GM11168 (cell line): Measurements from ENCODE around the gene CHPF.

Experiments used
- in situ Hi-C: fragments of 300-500 bp; cut with MboI; formaldehyde crosslinking; loops from one replicate; pipeline ENCODE4 v1.12.0; 2022; ENCODE audit warnings: low sequenced_read_pairs; ENCODE audit not compliant: unreplicated experiment

The CHPF gene

DNA sequence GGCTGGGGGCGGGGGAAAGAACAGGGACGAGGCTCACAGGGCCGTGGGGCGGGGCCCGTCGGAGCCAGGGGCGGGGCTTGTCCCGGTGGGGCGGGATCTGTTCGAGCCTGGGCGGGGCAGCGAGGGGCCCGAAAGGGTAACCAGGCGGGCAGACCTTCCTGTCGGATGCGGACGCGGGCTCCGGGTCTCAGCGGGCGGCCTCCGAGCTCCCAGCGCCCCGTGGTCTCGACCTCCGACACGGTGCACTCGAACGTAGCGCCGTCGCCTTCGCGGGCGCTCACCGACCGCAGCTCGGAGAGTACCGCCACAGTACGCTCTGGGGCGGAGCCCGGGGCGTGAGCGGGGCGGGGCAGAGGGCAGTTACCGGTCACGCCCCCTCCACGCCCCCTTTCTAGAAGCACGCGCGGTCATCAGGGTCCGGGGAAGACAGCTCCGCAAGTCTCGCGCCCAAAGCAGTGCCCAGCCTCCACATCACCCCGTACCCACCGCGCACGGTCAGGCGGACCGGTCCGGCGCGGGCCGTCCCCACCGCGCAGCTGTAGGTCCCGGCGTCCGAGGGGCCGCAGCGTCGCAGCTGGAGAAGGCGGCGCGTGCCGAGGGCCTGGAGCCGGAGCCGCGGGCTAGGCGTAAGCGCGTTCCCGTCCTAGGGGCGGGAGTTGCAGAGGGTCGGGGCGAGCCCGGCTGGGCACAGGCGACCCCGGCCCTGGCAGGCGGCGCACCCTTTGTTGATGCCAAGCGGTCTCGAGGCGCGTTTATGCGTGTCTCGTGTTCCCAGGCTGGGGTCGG lies 9.0 kb upstream of the CHPF start:
- in situ Hi-C loops: no loop called here

DNA sequence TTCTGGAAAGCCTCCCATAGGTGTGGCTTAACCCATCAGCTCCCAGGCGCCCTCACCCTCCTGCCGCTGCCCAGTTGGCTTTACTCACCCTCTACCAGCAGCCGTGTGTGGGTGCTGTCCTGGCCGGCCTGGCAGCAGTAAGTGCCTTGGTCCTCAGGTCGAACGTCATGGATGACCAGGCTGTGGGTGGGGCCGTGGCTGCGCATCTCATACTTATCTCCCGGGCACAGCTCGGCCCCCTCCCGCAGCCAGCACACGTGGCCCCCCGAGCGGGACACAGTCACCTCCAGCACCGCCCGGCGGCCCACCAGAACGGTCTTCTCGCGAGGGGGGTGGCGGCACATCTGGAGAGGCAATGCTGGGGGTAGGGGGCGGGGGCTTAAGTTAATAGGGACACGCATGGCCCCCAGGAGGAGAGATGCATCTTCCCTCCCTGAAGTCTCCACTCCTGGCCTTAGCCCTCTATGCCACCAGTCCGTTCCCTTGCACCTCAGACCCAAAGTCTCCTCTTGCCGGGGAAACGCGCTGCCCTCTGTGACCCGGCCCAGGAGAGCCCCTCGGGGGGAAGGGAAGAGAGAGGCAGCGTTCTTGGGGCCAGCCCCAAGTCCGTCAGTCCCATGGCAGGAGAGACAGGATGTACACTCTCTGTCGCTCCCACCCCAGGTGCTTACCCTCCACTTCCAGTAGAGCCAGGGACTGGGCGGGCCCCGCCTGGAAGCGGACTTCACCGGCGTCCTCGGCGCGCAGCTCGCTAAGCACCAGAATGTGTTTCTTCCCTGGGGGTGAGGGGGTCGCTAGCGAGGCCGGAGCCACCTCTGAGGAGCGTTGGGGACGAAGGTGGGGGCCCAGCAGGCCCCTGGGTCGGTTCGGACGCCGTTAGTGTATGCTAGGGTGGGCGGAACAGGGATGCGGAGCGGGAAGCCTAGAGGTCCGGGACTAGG lies 8.1 kb upstream of the CHPF start:
- in situ Hi-C loops: no loop called here

DNA sequence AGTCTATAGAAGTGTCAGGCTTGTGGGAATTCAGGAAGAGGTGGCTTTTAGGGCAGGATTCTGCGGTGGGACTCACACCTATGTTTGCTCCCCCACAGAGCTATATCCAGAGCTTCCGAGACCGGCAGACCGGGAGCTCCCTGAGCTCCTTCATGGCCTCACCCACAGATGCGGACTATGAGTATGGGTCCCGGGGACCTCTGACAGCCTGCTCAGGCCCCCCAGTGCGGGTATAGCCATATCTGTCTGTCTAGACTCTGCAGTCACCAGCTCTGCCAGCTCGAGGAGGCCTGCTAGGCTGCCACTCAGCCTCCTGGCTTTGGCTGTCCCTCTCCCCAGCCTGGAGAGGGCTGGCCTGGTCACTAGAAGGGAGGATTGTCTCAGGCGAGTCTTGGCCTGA lies 6.0 kb upstream of the CHPF start:
- in situ Hi-C loops: loop anchor here (10.0 kb wide), 1 partner anchor 95 kb away; no protein-coding TSS in a partner anchor

DNA sequence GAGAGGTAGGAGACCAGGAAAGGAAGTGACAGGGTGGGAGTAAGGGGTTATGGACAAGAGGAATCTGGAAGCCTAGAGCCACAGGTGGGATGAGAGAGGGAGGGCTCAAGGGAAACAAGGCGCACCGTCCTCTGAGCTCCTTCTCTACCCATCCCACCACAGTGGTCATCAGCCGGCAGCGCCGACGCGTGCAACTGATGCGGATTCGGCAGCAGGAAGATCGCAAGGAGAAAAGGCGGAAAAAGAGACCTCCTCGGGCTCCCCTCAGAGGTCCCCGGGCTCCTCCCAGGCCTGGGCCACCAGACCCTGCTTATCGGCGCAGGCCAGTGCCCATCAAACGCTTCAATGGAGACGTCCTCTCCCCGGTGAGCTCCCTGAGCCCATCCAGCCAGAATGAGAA lies 5.4 kb upstream of the CHPF start:
- in situ Hi-C loops: loop anchor here (10.0 kb wide), 1 partner anchor 96 kb away; no protein-coding TSS in a partner anchor

DNA sequence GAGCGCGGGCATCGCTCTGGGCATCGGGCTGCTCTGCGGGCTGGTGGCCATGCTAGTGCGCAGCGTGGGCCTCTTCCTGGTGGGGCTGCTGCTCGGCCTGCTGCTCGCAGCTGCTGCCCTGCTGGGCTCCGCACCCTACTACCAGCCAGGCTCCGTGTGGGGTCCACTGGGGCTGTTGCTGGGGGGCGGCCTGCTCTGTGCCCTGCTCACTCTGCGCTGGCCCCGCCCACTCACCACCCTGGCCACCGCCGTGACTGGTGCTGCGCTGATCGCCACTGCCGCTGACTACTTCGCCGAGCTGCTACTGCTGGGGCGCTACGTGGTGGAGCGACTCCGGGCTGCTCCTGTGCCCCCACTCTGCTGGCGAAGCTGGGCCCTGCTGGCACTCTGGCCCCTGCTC lies 4.0 kb upstream of the CHPF start:
- in situ Hi-C loops: loop anchor here (10.0 kb wide), 1 partner anchor 97 kb away; no protein-coding TSS in a partner anchor

DNA sequence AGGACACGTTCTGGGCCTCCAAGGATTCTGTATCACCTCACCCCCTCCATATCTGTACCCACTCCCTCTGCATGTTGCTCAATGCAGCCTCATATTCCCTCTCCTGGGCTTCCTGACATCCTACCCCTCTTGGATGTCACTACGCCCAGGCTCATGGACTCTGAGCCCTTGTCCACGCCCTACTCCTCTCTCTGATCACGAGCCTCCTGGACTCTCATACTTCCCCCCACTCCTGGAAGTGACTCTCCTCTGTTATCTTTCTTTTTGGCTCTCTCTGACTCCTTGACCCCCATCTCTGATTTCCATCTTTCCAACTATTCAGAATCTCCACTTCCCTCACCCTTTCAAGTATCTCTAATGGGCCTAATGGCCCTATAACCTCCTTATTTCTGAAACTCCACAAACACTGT lies 2.3 kb upstream of the CHPF start:
- in situ Hi-C loops: loop anchor here (10.0 kb wide), 1 partner anchor 99 kb away; no protein-coding TSS in a partner anchor

DNA sequence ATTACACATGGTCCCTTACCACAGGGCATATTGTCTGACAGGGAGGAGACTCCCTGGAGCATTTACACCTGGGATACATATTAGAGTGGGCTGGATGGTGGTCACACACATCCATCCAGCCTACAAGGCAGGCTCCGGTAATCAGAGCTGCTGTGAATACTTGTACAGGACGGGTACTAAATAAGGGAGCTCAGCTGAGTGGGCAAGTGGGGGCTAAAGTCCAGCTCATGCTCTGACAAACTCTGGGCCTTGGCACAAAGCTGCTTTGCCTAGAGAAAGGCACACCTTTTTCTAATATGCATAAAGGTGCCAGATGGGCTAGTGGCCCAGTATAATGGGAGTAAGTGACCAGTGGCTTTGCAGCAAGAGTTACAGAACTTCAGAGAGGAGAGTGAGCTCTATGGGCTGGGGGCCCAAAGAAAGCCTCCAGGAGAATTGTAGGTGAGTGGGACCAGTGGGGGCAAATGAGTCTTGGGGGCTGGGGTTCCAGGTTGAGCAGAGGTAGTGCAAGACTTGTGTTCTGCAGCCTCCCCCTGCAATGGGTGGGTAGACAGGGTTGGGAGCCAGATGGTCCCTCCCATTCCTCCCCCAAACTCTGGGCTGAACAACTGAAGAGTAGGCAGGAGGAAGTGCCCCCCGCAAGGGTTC lies 1.8 kb upstream of the CHPF start:
- in situ Hi-C loops: loop anchor here (10.0 kb wide), 1 partner anchor 99 kb away; no protein-coding TSS in a partner anchor

DNA sequence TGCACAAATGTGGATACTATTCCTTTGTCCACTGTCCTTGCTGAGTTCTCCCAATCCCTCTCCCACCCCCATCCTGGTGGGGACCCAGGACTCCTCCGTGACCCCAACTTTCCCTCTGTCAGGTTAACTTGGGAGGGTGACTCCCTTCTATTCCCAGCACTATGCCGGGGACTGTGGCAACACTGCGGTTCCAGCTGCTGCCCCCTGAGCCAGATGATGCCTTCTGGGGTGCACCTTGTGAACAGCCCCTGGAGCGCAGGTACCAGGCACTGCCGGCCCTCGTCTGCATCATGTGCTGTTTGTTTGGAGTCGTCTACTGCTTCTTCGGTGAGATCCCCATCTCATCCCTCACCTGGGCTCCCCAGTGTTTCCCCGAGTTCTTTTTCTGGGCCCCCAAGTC lies 958 bp upstream of the CHPF start:
- in situ Hi-C loops: loop anchor here (10.0 kb wide), 1 partner anchor 100 kb away; no protein-coding TSS in a partner anchor

DNA sequence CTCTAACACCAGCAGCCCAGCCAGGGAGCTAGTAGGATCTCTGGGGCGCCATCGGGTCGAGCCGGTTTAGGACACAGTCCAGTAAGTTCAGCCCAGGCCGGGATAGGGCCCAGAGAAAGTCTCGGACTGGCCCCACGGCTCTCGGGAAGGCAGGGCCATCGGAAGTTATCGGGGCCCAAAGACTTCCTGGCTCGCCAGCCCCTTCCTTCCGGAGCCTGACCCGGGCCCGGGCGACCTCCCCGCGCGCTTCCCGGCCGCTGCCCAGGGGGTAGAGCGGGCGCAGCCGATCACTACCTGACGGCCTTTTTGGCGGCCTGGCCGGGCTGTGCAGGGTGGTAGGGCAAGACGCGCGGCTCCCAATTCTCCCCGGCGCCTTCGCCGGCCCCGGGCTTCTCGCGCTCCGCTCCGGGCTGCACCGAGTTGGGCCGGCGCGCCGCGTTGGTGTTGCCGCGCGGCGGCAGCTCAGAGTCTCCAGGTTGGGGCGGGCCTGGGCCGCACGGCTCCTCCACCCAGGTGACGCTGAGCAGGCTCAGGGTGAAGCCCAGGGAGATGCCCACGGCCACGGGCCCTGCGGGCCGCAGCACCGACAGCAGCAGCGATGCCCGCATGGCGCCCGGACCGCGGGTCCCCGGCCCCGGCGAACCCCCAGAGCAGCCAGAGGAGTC lies 546 bp downstream of the CHPF start:
- in situ Hi-C loops: loop anchor here (10.0 kb wide), 1 partner anchor 102 kb away; no protein-coding TSS in a partner anchor

DNA sequence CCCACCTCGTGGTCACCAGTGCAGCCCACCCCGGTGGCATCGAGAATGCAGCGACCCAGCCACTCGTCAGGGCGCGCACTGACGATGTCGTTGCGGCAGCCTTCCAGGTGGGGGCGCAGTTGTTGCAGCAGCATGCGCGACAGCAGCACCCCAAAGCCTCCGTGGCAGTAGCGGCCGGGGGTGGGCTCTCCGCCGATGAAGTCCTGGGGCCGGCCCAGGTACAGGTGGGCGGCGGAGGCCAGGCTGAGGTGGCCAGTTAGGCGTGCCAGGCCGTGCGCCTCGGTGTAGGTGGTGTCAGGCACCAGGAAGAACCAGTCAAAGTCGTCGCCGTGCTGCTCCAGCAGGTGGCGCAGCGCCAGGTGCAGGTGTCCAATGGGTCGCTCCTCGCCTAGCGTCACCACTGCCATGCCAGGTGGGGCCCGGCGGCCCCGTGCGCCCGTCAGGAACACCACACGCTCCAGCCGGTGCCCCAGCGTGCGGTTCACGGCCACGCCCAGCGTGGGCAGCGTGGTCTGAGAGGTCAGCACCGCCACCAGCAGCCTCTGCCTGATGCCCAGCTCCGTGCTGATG lies 1.9 kb downstream of the CHPF start:
- in situ Hi-C loops: loop anchor here (10.0 kb wide), 1 partner anchor 103 kb away; no protein-coding TSS in a partner anchor

DNA sequence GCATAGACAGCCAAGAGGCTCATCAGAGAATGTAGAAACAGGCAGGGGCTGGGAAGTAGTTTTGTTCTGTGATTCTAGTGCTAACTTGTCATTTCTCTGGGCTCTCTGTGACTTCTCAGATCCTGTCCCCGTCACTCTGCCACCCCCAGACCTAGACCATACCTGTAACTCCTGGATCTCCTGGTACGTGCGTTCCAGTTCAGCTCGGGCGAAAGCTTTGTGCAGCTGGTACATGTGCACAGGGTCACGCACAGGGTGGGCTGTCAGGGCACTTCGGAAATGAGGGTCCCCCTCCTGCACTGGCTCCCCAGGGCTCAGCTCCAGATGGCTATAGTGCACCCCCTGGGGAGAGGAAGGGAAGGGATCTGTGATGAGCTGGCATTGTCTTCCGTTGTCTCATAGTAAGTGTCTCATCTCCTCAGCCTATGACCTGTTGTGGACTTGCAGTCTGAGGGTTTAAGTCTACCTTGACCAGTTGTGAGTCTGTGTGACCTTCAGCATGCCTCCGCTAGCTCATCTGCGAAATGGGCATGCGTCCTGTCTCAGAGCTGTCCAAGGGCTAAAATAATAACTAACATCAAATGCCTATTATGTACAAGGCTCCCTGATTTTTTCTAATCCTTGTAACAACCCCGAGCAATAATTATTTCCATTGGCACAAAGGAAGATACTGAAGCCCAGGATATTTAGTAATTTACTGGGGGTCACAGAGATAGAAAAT lies 2.7 kb downstream of the CHPF start:
- in situ Hi-C loops: loop anchor here (10.0 kb wide), 1 partner anchor 104 kb away; no protein-coding TSS in a partner anchor

DNA sequence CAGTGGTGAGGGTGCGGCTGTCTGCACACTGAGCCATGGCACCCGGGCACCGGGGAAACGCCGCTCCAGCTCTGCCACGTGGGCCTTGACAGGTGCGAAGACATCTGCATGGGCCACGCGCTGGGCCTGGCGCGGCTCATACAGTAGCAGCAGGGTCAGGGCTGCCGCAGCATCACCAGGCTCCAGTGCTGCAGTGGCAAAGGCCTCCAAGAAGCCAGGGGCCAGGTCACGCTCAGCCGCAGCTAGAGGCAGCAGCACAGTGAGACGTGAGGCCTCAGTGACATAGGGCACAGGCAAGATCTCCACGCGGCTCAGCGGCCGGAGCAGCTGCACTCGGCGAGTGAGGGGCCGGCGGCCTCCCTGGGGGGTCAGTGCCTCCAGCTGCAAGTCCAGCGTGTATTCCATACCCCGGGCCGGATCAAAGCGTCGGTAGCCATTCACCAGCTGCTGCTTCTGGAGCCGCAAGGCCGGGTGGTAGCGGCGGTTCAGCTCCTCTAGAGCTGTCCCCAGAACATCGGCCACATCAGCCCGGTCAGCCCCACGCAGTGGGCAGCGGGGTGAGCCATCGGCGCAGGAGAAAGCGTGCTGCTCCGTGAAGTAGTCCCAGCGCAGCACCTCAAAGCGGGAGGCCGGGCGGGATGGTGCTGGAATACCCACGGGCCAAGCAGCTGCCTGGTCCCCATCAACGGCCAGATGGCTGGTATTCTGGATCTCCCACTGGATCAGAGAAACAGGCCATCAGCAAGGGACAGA lies 3.5 kb downstream of the CHPF start:
- in situ Hi-C loops: loop anchor here (10.0 kb wide), 1 partner anchor 105 kb away; no protein-coding TSS in a partner anchor

DNA sequence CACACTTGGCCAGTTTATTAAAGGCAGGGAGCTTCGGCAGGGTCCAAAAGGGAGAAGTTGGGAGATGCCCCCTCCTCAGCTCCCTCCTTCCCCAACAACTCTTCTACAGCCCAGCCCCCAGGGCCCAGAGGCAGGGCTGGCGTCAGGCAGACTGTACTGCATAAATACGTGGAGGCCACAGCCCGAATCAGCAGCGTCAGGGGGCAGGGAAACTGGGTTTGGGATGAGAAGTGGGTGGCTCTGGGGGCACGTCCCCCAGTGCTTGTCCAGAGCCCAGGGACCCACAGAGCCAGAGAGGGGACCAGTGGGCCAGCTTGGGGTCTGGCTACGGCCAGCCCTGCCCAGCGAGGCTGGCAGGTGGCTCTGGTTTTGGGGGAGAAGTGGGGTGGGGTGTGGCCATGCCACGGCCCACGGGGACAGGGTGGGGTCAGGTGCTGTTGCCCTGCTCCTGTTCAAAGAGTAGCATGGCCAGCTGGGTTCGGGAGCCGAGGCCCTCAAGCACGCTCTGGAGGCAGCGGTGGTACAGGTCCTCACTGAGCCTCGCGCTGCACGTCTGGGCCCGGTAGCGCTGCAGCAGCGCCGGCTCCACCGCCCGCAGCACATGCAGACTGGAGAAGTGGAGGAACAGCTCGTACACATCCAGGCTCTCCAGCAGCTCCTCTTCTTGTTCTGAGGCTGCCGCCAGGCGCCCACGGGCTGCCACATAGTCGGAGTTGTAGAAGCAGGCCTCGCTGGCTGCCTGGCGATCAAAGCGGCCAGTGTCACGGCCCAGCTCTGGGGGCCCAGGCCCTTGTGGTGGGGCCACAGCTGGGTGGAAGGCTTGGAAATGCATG lies 4.4 kb downstream of the CHPF start:
- in situ Hi-C loops: no loop called here

DNA sequence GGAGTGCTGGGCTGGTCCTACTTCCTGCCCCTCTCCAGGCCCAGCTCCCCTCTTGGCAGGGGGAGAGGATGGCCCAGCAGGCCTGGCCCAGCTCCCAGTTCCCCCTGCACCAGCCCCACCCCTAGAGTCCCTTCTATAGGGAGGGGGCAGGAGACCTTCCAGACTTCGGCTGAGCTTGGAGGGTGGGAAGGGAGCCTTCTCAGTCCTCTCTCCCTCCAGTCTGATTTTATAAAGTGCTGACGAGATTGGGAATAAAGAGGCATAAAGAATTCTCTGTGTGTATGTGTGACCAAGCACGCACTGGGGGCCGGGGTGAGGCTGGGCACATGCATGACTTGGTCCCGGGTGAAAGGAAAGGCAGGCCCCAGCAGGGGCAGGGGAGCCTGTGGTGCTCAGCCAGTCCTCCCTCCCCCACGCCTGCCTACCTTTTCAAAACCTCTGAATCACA lies 5.1 kb downstream of the CHPF start:
- in situ Hi-C loops: no loop called here

DNA sequence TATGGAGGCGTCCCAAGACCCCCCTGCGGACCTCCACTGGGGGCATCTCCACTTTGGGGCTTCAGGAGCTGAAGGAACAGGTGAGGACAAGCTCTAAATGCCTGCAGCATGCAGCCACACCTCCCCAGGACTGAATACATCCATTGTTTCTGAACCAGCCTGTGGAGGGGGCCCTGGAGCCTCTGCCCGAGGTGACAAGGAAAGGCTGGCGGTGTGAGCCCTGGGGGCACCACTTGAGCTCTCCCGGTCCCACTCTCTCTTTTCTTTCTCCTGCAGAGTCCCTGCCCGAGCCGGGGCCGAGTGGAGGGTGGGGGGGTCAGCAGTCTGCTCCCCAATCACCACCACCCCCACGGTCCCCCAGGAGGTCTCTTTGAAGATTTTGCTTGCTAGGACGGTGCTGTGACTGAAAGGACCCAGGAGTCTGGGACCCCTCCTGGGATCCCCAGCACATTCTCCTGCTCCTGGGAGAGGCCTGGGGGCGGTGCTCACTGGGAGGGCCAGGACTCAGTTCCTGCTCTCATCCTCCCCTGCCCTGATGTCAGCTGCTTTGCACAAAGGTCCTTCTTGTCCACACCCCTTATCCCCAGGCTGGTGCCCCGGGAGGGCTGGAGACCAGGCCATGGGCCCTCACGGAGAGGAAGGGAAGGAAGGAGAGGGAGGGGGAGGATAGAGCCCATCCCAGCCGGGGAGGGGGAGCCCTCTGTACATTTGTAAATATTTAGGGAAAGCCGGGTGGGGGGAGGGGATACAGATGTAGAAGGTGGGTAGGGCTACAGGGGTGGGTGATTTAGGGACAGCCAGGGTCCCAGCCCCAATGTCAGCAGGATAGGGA lies 5.7 kb downstream of the CHPF start:
- in situ Hi-C loops: no loop called here

DNA sequence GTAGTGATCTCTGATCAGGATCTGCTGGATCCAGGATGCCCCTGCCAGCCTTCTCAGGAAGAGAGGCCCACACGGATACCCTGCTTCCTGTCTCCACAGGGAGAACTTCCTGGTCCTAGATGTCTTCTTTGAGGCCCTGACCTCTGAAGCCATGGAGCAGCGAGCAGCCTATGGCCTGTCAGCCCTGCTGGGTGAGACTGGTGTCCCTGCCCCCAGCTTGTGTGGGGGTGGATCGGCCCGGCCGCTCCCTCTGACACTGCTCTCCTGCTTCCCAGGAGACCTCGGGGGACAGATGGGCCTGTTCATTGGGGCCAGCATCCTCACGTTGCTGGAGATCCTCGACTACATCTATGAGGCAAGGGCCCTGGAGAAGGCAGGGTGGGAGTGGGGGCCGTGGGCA lies 6.6 kb downstream of the CHPF start:
- in situ Hi-C loops: no loop called here
